Liver (tissue), 3 donors: ENCODE data around the gene MKNK1.

Experiments used
- CTCF ChIP-seq: fragments of 150-350 bp; IDR thresholded peaks from 2 replicates; pipeline ENCODE4 v1.5.1; 2017; ENCODE audit warnings: improper control_type of control experiment, low read depth, low read length; ENCODE audit not compliant: missing input control
- EGR1 ChIP-seq, 2 donors: IDR thresholded peaks; 2 replicates each; pipeline ENCODE4 v1.6.1; 2016 to 2018; ENCODE audit warnings: antibody characterized with exemption in 2 of 2, low read depth in 2 of 2
- FOXA1 ChIP-seq: IDR thresholded peaks from 2 replicates; pipeline ENCODE4 v1.6.1; 2016; ENCODE audit warnings: antibody characterized with exemption
- FOXA2 ChIP-seq: IDR thresholded peaks from 2 replicates; pipeline ENCODE4 v1.6.1; 2016; ENCODE audit warnings: antibody characterized with exemption
- HNF4A ChIP-seq, 2 donors: conservative IDR thresholded peaks; 2 replicates each; pipeline ENCODE4 v1.6.1; 2016; ENCODE audit warnings: antibody characterized with exemption in 2 of 2, mild to moderate bottlenecking in 2 of 2
- HNF4G ChIP-seq: IDR thresholded peaks from 2 replicates; pipeline ENCODE4 v1.6.1; 2016; ENCODE audit warnings: antibody characterized with exemption
- MAX ChIP-seq: IDR thresholded peaks from 2 replicates; pipeline ENCODE4 v1.6.1; 2016; ENCODE audit warnings: antibody characterized with exemption
- RAD21 ChIP-seq, 2 donors: IDR thresholded peaks; 2 replicates each; pipeline ENCODE4 v1.6.1; 2016; ENCODE audit warnings: antibody characterized with exemption in 2 of 2, mild to moderate bottlenecking in 2 of 2
- REST ChIP-seq: IDR thresholded peaks from 2 replicates; pipeline ENCODE4 v1.6.1; 2016; ENCODE audit warnings: antibody characterized with exemption, mild to moderate bottlenecking
- RXRA ChIP-seq, 2 donors: IDR thresholded peaks; 2 replicates each; pipeline ENCODE4 v1.6.1; 2017 to 2018; ENCODE audit warnings: antibody characterized with exemption in 2 of 2, mild to moderate bottlenecking in 1 of 2
- SP1 ChIP-seq: IDR thresholded peaks from 2 replicates; pipeline ENCODE4 v1.6.1; 2018; ENCODE audit warnings: antibody characterized with exemption, mild to moderate bottlenecking
- TAF1 ChIP-seq: conservative IDR thresholded peaks from 2 replicates; pipeline ENCODE4 v1.6.1; 2016; ENCODE audit warnings: antibody characterized with exemption, mild to moderate bottlenecking
- TF ChIP-seq, protein P1 (sequence below): IDR thresholded peaks from 2 replicates; pipeline ENCODE4 v1.6.1; 2016; ENCODE audit warnings: antibody characterized with exemption
- donor health status: healthy.
- donor health status: healthy.

DNA sequence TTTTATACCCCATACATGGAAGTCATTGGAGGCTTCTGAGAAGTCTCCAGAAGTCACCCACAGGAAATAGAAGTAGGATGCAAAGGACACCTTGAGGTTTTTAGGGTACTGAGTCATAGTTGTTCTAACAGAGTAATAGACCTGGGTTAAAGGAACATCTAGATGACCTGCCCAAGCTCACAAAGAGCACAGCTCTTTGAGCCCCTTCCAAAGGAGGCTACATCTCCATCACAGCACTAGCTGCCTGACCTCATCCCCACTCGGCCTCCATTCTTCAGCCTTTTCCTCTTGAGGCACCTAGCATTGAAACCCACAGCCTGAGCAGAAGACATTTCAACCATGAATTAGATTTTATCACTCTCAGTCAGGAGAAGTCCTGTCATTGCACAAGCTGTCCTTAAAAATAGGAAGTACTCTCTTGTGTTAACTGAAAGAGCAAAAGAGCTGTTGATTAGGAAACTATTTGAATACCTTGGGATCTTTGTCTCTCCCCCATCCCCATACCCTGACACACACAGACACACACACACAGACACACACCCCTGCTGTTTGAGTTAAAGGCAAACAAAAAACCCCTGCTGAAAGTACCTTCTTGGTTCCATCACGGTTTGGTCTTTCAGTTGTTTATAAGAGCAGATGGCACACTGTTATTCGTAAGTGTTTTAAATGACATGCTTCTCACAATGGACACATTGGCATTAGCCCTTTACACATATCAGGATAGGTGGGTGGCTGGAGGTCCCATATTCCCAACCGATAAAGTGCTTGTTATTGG, 22.2 kb downstream of the MKNK1 start:
- TF ChIP-seq RAD21 (IDR thresholded peaks at IDR 0.05), result no peak
- no peak for TF ChIP-seq EGR1 (IDR thresholded peaks at IDR 0.05; ENCODE audit: low read depth in 2 of 2)
- TF ChIP-seq CTCF, result no peak
- no peak for TF ChIP-seq REST
- TF ChIP-seq, protein P1, sequence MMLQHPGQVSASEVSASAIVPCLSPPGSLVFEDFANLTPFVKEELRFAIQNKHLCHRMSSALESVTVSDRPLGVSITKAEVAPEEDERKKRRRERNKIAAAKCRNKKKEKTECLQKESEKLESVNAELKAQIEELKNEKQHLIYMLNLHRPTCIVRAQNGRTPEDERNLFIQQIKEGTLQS, result no peak
- no peak for TF ChIP-seq RXRA (IDR thresholded peaks at IDR 0.05)
- TF ChIP-seq HNF4A (conservative IDR thresholded peaks at IDR 0.05), result no peak
- TF ChIP-seq MAX, result no peak
- TF ChIP-seq HNF4G, result no peak
- no peak for TF ChIP-seq TAF1
- no peak for TF ChIP-seq FOXA1
- no peak for TF ChIP-seq FOXA2
- TF ChIP-seq SP1, result no peak
